GM18907 (cell line): ENCODE data around the gene COX5A.
"Not testable (repeated sequence)": the region's sequence is repeated elsewhere in the genome, so short reads cannot be mapped to it uniquely, and the experiment has no call there.

Experiments used
- ATAC-seq: cut with Tn5 transposase; IDR thresholded peaks from one replicate; pipeline ENCODE4 v1.9.1; 2021; ENCODE audit warnings: mild to moderate bottlenecking, moderate library complexity; ENCODE audit not compliant: unreplicated experiment

The COX5A gene

GRCh38 chr15:74902295-74903075, 35.4 kb downstream of the COX5A start:
- ATAC-seq: no peak

DNA sequence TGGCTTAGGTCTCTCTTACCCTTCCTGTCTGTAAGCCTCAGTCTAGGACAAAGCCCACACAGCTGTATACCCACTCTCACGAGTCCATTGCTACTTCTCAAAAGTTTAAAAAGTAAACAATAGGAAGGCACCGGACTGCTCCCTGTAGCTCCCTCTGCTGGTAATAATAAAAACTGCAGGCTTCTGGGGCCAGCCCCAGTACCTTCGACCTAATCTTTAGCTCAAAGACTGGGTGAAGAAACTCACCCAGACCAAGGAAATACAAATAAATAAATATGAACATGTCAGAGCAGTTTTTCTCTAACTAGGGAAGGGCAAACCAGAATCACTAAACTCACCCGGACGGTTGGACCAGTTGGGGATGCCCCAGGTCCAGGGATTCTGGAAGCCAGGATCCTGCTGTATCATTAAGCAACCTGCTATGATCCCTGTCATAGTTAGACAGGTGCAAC, 36.2 kb downstream of the COX5A start:
- ATAC-seq: no peak

DNA sequence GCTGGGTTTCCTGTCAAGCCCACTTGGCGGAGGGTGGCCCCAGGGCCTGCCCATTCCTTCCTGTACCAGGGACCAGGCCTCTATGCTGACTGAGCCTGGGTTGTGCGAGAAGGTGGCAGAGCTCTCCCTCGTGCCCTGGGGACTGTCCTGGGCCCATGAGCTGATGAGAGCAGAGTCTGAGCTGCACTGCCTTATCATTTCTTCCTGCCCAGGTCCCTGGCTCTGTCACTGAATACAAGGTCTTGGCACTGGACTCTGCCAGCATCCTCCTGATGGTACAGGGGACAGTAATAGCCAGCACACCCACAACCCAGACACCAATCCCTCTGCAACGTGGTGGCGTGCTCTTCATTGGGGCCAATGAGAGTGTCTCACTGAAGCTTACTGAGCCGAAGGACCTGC, 40.6 kb downstream of the COX5A start:
- ATAC-seq: no peak

GRCh38 chr15:74896316-74896715, 41.6 kb downstream of the COX5A start:
- ATAC-seq: no peak

DNA sequence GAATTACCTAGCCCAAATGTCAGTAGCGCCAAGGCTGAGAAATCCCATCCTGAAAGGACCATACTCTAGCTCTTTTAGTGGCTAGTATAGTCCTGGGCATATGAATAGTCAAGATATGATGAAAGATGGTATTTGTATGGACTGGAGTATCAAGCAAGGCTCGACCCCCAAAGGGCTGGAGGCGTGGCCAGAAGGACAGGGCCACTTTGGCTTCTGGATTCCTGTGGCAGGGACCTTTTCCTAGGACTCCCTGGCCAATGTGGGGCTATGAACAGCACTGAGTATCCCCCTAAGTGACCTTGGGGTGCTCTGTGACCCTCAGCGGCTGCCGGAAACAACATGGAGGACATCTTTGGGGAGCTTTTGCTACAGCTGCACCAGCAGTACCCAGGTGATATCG, 42.0 kb downstream of the COX5A start:
- no peak for ATAC-seq

- ATAC-seq: not testable (repeated sequence)
These were observed 43.5 kb downstream of the COX5A start for GRCh38 chr15:74894383-74894782.

DNA sequence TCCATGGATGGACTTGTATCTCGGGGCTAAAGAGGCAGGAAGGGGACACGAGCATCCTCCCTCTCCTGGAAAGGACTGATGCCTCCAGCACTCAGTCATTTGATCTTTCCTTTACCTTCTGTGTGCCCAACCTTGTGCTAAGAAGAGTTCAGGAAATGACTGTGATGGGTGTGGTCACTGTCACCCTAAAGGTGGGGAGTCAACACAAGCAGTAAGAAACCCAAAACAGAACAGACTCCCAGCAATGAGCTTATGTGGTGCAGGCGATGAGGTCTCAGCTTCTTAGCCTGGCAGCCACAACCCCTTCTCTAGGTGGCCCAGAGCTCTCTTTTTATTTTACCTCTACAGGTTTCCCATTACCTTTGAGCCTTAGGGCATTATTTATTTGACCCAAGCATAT, 44.2 kb downstream of the COX5A start:
- no peak for ATAC-seq

GRCh38 chr15:74892931-74893330, 44.9 kb downstream of the COX5A start:
- ATAC-seq: no peak

DNA sequence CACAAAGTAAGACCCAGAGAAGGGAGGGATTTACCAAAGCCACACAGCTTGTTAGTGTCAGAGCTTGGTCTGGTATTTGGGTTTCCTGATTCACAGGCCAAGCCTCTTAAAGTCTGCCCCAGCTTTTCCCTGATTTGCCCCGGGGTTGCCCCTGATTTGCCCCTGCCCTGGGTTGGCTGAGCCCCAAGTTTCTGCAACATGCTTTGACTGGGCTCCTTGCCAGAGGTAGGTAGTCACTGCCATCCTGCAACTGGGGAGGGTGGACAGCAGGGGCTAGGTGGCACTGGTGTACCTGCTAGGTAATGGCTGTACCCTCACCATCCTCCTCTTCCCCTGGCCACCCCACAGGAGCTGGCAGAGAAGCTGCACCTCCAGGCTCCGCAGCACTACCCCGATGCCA, 45.6 kb downstream of the COX5A start:
- ATAC-seq: no peak

- no peak for ATAC-seq
These were observed 46.4 kb downstream of the COX5A start for GRCh38 chr15:74891469-74891868.

DNA sequence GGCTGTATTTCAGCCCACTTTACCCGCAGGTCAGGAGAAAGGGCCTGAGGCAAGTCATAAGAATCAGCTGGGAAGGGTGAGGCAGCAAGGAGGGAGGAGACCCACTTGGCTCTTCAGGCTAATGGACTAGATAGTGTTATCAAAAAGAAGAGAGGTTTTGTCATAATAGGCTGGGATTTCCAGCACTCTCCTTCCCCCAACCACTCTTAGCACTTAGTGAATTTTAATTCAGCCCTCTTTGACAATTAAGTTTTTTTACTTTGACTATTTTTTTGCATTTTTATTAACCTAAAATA, 47.3 kb downstream of the COX5A start:
- no peak for ATAC-seq

DNA sequence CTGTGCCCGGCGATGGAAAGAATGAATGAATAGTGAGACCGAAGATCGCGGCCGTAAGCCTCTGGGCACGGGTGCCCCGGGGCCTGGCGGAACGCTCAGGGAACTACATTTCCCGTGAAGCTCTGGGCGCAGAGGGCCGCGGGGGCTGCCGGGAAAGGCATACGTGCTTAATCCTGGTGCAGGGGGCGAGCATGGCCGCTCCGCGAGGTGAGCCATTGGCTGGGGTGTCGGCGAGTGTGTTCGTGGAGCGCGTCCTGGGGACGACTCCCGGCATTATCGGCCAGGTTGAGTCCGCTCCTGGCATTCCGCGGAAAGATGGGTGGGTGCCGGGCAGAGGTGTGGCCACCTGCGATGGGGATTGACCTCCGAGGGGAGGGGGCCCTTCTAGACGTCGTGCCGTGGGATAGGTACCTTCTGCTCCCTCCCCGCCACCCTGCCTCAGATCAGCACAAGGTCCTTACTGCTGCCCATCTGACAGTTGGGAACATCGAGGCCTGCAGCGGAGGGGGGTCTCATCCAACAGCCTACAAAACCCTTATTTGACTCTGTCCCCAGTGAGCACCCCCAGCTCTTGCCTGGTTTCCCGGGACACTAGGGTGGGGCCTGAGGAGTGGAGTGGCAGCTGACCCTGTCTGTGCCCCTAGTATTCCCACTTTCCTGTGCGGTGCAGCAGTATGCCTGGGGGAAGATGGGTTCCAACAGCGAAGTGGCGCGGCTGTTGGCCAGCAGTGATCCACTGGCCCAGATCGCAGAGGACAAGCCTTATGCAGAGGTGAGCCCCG, 47.8 kb downstream of the COX5A start, which contains the start of gene MPI:
Gene MPI (plus strand): TSS at position 160 of the 782 bp plus-strand sequence. CDS start 32 bp downstream, at position 192.
- peak; percentile 89 for ATAC-seq

DNA sequence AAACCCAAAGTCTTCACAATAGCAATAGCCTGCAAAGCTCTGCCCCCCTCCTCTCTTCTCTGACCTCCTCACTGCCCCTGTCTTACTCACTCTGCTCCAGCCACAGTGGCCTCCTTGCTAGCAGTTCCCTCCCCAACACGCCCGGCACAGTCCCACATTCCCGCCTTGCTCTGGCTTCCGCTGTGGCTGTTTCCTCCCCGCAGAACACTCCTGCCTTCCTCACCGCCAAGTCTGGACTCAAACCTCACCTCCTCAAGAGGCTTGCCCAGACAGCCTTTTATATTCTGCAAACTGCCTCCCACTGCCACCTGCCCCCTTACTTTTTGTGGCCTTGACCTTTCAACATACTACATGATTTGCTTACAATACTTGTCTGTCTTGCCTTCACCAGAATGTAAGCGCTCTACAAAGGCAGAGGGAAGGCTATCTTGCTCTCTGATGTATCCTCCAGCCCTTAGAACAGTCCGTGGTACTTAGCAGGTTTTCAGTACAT, 48.4 kb downstream of the COX5A start:
- ATAC-seq: peak; percentile 5

- ATAC-seq: no peak
These were observed 49.2 kb downstream of the COX5A start for GRCh38 chr15:74888716-74889115.

GRCh38 chr15:74887537-74888193, 50.2 kb downstream of the COX5A start:
- ATAC-seq: not testable (repeated sequence)

- no peak for ATAC-seq
These were observed 52.4 kb downstream of the COX5A start for GRCh38 chr15:74885461-74885860.

- no peak for ATAC-seq
These were observed 53.2 kb downstream of the COX5A start for GRCh38 chr15:74884428-74885223.

GRCh38 chr15:74882528-74882927, 55.3 kb downstream of the COX5A start:
- no peak for ATAC-seq

DNA sequence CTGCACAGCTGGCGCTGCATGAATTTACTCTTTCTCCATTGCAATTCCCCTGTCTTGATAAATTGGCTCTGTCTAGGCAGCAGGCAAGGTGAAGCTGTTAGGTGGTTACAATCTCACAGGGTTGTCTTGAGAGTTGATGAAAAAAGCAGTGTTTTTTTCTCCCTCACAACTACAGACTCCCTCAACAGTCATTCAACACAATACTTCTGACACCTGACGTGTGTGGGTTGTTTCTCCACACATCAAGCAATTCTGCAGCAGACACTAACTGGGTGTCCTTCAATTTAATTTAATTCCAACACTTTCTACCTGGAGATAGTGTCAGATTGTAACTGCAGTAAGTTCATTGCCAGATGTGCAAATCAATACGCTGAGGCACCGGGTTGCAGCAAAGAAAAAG, 59.6 kb downstream of the COX5A start:
- no peak for ATAC-seq

DNA sequence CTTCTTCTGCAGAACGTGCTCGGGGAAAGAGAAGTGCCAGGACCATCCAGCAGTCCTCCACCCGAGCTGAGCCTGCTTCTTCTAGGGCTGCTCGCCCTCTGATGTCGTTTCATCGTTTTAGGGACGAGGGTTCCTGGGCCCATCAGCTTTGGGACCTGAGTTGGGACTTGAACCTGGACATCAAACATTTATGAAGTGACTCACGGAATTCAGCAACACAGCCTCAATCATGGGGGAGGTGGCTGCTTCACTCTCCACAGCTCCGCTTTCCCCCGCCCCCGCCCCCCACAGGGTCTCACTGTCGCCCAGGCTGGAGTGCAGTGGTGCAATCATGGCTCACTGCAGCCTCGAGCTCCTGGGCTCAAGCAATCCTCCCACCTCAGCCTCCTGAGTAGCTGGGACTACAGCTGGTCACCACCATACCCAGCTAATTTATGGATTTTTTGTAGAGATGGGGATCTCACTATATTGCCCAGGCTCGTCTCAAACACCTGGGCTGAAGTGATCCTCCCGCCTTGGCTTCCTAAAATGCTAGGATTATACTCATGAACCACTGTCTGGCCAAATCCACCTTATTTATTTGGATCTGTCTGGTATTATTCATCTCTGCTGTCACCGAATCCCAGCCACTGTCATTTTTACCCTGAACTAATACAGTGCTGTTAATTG, 64.0 kb downstream of the COX5A start:
- no peak for ATAC-seq
